Measurements from ENCODE around the gene COL25A1.

The COL25A1 gene

DNA sequence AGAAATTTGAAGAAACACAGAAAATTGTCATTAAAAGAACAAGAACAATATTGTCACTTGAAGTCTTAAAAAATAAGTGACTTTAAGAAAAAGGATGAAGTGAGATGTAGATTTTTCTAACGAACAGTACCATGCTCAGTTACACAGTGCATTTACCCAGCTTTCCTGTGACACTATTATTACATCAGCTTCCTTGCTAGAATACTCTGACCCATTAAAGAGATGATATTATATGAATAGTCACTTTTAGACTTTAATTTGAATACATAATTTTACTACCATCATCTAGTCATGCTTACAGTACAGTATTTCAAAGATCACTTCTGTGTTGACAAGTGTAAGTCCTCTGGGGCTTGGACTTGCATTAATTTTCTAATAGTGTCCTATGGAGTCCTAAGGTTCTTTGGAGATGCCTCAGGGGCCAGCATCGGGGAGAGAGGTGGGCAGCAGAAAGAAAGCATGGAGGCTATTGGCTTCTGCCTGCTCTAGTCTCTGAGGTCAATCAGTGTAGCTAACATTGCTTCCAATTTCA is 10.7 kb downstream of the COL25A1 start:
- DNase-seq (ENCODE audit: low read depth), result no peak

DNA sequence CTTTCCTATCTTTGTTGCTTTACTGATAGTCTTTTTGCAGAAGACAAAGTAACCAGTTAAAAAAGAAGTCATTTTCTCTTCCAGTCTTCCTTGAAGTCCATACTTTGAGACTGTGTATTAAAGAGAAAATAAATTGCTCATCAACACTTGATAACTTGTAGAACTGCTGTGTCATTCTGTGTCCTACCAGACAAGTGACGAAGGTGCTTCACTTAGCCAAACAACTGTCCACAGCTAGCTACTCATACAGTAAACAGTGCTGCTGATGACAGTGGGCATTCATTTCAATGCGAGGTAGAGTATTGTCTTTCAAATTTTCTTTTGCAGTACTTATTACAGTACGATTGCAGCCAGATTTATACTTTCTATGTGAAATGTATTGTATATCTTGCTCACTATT is 11.5 kb downstream of the COL25A1 start:
- DNase-seq (ENCODE audit: low read depth), result no peak

DNA sequence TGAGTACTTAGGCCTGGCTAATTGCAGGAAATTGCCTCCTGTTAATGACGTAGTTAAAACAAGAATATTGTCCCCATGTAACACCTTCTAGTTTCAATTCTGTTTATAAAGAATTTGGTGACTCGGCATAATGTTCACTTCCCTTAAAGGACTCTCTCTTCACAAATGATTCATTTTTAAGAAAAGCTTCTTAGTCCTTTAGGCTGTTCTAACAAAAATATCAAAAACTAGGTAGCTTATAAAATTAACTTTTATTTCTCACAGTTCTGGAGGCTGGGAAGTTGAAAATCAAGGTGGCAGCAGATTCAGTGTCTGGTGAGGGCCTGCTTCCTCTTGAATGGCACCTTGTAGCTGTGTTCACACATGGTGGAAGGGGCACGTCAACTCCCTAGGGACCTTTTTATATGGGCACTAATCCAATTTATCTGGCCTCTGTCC is 23.8 kb downstream of the COL25A1 start:
- no peak for DNase-seq (ENCODE audit: low read depth)

DNA sequence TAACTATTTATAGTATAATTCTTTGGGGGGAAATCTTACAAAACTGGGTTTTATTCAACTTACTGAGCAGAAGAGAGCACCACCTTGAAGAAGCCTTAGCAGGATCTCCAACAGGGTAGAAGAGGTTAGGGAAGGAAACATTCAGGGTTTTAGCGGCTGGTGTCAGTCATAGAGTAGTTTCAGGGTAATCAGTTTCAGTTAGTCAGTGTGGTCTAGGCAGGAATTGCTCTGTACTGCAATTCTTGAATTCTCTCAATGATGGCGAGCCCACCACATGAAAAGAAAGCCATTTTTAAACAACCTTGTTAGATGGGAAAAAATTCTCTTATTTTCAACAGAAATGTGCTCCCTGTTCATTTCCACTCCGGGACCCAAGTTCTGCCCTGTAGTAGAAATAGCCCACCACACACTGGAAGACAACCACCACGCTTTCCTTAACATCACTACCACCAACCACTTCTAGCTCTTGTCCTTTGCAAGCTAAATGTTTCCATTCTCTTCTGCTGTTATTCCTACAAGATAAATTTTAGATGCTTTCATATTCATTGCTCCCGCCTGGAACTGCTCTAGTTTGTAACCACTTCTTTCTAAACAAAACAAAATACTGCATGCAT is 25.9 kb downstream of the COL25A1 start:
- DNase-seq (ENCODE audit: low read depth), result no peak

DNA sequence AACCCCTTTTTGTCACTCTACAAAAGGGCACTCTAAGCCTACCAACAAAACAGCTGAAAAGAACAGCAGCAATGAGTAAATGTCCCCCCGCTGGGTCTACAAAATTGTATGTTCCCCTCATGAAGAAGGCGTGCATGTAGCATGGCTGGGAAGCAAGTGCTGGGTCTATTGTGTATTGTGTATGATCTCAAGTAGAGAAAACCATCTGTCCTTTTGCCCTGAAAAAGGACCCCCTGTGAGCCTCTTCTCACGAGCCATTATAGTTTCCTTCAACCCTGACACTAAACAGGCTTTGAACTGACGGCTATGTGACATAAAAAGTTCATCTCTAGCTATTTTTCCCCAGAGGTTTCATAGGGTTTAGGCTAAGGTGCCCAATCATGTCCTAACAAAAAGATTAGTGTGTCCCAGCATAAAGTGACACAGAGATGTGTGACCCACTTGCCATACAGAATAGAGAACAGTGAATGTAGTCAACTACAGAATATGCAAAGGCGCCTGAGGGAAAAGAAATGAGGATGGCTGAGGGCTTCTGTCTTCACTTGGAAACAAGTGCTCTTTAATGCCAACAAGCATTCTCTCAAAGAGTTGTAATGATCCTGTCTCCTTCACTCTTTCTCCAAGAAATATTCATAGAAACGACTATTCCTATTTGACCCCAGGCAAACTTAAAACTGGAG is 27.3 kb downstream of the COL25A1 start:
- DNase-seq (ENCODE audit: low read depth), result no peak

DNA sequence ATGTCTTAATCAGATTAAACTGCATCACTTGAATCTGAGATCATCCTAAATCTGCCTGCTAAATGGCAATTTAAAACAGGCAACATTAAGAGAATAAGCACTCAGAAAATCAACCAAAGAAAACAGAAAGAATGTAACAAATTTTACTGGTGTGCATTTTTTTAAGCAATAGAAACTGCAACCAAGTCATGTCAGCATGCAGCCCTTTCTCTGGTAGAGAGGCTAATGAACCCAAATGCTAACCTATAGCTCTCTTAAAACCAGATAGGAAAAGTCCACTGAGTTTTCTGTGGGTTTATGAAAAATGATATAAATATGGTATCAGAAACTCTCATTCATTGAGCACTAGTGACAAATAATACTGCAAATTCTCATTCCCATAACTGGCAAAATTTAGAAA is 35.6 kb downstream of the COL25A1 start:
- no peak for DNase-seq (ENCODE audit: low read depth)

DNA sequence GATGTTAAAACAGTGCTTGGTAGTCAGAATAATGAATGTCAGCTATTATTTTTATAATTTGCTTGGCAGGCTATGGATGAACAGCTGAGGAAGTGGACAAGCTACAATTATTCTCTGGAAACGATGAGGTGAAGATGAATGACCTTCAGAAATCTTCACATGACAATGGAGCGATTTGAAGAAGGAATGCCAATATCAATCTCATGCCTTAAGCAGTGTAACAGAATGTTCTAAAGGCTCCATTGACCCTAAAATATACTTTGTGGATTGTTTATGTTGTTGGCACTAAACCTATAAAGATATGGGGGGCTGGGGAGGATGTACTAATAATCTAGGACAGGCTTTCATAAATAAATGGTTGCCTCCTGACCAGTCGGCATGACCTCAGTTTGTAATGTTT is 36.2 kb downstream of the COL25A1 start:
- no peak for DNase-seq (ENCODE audit: low read depth)

DNA sequence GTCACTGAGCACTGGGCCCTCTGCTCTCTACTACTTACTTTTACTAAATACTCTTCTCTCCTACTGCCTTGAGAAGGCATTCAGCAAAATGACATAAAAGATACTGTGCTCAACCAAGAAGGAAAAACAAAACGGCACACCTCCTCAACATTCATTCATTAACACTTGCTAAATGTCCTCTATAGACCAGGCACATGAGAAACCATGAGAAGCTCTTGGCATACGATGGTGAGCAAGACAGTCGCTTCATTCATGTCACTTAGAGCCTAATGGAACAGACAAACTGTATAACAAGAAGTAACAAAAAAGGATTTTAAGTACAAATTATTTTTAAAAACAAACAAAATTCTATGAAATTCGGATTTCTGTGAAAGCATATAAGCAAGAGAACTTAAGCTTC is 38.7 kb downstream of the COL25A1 start:
- DNase-seq (ENCODE audit: low read depth), result no peak

DNA sequence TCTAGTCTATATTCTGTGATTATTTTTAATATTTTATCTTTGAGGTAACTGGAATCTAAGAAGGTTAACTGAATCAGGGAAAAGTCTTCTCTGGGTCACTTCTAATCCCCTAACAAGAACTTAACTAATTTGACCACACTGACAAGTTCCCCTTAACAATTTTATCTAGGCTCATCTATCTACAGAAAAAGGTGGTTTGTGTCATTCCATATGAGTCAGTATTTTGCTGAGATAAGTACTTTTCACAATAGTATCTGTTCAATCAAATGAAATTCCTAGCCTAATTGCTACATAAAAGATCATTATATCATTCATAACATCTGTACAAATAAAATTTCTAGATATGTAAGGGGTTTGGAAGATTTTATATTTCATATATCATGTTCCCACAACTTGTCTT is 45.6 kb downstream of the COL25A1 start:
- DNase-seq (ENCODE audit: low read depth), result no peak

DNA sequence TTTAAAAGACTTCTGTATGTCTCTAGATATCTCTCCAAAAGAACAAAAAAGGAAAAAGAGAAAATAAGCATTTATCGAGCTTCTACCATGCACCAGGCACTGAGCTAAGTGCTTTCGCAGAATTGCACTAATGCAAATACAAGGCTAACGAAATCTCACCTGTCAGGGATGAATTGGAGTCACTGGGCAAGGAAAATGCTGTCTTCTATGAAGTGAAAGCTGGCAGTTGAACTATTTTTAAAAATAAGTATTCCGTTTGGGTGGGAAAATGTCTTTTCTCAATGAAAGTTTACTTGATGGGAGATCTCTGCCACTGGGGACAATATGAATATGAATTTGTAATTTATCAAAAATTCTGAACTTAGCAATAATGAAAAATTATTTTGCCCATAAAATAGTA is 47.6 kb downstream of the COL25A1 start:
- DNase-seq (ENCODE audit: low read depth), result no peak

DNA sequence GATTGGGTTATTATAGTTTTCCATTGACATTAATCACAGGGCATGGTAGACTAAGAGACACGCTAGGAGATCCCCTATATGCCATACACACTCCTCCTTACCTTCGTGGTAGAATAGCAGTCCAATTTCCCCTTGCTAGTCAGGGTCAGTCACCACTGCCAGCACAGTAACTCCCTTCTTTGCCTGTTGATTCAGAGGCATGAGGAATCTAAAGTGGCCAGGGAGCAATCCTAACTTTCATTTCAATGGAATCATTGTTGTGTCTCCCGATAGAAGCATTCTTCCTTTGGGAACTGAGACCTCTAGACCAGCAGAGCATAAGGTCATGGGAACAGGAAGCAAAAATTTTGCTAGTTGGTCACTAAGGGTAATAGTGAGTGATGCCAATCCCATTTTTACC is 51.1 kb downstream of the COL25A1 start:
- no peak for DNase-seq (ENCODE audit: low read depth)

DNA sequence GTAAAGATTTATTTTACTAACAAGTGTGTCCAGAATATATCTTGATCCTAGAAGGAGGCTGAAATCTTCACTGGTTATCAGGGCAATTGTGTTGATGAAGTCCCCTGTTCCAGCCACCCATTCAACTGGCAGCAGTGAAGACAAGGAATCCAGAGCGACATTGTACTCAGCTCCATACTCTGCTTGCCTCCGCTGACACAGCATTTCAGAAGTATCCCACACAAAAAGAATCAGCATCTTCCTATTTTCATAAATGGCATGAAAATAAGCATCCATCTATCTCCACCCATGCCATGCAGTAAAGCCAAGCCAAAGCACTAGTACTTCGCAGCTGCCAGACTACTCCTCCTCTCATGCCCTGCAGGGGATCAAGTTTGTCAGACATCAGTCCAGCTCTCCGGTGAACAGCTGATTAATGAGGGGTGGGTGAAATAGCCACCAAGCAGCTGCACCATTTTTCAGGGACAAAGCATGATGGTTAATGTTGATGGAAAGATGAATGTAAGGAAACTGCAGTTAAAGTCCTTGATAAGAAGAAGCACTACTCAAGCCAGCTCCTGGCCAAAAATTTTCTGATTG is 54.0 kb downstream of the COL25A1 start:
- no peak for DNase-seq (ENCODE audit: low read depth)

DNA sequence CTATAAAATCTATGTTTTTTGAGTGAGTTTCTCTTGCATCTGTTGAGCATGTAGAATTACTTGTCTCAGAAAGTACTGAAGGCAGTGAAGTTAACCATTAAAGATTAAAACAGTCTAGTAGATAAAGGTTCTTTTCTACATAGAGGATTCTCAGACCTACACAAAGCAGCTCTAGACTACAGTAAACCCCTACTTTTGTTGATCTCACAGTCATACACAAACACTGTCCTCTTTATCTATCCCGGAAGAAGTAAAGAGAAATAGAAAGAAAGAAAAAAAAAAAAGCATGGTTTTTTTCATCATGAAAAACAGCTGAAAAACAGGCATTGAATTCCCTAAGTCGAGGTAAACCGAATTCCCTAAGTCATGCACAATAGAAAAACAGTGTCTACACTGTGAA is 58.6 kb downstream of the COL25A1 start:
- no peak for DNase-seq (ENCODE audit: low read depth)

DNA sequence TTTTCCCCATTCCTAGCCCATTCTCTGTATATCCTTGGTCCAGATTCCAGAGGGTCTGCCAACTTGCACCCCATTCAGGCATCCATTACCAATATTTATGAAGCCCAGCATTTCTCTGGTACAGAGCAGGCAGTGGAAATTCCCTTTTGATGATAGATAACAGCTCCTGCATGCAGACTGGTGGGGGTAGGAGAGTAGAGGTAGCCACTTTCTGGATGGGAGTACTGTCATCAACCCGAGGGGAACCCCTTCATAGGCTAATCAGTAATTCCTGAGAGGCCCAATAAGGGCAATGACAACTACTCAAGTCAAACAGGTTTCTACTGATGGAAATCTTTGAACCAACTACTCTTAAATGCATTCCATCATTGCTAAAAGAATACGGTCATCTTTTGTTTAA is 63.7 kb downstream of the COL25A1 start:
- no peak for DNase-seq (ENCODE audit: low read depth)

DNA sequence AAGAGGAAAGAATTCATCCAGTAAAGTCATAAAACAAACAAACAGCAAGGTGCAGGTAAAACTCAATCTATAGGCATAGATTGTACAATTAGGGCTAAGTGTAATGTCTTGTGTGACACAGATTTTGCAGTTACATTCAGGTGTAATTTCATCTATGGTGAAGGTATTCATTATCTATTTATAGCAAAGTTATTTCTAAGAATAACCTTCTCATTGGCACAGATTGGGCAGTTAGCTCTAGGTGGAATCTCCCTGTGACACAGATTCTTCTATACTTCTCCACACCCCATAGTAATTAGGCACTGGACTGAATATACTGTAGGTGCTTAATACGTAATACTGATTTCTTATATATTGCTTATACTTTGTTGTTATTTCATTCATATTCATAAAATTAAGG is 66.8 kb downstream of the COL25A1 start:
- DNase-seq (ENCODE audit: low read depth), result no peak

DNA sequence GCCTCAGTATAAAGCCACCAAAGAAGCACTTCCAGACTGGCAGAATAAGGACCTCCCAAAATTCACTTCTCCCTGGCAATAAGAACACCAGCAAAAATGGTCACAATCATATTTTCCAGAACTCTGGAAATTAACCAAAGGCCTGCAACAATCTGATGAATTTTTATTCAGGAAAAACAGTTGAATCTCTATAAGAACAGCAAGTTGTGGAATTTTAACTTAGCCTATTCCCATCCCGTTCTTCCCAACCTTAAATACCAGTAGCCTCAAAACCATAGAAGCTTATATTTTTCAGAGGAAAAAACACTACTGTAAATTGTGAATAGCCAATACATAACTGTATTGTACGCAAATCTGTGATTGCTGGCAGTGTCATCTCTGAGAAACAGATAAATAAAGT is 67.9 kb downstream of the COL25A1 start:
- no peak for DNase-seq (ENCODE audit: low read depth)

DNA sequence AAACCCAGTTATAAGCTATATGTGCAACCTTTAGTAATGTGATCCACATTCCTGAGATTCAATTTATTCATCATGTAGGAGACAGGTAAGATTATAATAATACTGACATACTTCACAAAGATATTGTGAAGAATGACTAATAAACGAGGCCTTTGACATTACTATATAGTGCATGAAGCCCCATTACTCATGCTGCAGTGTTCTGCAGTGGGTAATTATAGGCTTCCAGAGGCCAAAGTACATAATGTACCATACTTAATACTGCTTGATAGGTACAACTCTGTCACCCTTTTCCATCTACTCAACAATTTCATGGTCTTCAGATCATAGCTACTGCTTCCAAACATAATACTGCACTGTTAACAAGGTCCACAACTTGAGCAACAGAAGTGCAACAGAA is 68.9 kb downstream of the COL25A1 start:
- no peak for DNase-seq (ENCODE audit: low read depth)

DNA sequence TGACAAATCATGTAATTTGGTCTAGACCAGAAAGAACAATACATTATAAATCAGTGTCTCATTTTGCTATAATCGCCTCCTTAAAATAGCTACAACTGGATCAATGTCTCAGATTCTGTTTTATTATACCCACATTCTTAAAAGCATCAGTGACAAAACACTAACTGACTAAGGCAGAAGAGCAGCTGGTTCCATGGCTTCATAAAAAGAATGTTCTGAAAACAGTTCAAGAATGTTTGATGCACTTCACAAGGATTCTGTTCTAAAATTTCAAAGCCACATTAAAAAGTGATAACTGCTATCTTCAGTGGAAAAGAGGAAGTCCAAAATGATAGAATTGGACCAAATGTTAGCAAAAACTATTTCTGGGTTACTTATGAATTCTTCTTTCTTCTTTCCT is 69.8 kb downstream of the COL25A1 start:
- DNase-seq (ENCODE audit: low read depth), result no peak

DNA sequence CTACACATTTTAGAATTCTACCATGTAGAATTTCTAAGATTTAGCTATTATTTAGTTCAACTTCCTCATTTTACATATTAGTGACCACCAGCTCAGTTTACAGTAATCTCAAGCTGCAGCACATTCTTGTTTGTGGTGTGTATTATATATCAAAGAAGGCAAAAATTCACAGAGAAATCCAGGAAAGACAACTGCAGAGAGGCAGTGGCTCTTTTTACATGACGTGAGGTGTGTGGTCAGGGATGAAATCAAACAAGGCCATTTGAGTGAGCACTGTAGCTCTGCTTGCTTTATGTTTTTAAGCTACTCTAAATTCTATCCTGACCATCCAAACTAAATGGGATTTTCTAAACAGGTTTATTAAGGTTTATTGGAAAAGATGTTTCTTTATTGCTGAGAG is 71.1 kb downstream of the COL25A1 start:
- DNase-seq (ENCODE audit: low read depth), result no peak

DNA sequence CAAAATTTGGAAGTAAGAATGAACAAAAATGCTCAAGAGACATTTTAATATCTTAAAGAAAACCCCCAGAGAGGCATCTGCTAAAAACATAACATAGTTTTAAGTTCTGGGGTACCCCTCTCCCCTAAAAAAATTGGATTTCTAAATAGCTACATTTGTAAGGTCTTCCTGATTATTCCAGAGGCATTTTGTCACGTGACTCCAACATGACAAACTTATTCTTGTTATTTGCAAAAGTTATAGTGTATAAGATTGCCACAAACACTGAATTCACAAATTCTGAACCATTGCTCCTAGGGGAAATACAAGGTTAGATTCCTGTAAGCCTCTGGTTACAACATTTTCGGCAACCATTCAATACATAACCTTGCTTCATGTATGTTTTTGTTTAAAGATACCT is 73.4 kb downstream of the COL25A1 start:
- no peak for DNase-seq (ENCODE audit: low read depth)

DNA sequence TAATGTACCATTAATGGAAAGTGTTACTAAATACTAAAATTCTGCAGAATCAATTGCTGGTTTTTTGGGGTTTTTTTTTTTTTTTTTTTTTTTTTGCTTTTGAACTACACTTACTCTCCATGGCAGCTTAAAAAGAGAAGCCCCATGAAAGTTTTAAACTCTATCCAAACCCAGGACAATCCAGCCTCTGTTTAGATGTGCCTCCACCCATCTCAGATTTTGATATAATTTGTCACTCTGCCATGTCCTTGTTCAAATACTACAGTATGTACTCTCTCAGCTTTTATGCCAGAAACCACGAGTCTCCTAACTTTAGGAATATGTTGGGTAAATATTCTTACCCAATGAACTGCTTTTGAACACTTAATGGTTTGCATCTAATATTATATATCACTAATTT is 84.2 kb downstream of the COL25A1 start:
- DNase-seq (ENCODE audit: low read depth), result no peak

DNA sequence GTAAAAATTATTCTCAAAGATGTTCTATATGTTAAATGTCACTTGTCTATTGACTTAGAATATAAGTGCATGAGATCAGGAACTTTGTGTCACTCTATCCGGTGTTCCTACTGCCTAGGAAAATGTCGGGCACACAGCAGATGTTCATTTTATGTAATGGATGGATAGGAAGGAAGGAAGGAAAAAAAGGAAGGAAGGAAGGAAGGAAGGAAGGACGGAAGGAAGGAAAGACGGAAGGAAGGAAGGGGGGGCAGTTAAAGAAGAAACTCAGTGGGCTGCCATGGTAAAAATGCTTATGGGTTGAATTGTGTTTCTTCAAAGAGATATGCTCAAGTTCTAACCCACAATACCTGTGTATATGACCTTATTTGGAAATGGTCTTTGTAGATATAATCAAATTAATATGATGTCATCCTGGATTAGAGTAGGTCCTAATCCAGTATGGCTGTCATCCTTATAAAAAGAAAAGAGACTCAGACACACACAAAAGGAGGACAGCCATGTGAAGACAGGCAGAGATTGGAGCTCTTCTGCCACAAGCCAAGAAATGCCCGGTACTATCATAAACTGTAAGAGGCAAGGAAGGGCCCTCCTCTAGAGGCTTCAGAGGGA is 86.3 kb downstream of the COL25A1 start:
- DNase-seq (ENCODE audit: low read depth), result no peak

DNA sequence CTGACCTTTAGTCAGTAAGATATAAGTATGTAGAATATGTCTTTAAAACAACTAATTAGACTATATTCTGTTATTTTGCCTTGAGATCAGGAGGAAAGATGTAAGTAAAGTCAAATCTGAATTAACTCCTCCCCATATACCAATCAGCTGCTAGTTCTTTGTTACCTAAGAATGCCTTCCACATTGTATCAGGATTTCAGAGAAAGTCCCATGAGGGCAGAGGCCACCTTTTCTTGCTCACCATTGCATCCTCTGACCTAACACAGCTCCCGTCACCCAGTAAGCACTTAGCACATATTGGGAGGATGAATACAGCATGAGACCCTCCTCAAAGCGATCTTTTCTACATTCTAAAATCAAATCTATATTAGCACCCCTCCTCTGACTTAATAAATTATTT is 87.0 kb downstream of the COL25A1 start:
- DNase-seq (ENCODE audit: low read depth), result no peak
